ENCODE measurements around the gene VWA5B2. TPM values are rescaled to one million over a fixed set of nuclear protein-coding genes. Genes with fewer than 3 reads are reported as not detected.
A peak's percentile ranks its signal among the peaks of the same experiment; 100 is the strongest.

Gene VWA5B2
- total RNA-seq, 1 donor from 2014 or later: 0.32 TPM

DNA sequence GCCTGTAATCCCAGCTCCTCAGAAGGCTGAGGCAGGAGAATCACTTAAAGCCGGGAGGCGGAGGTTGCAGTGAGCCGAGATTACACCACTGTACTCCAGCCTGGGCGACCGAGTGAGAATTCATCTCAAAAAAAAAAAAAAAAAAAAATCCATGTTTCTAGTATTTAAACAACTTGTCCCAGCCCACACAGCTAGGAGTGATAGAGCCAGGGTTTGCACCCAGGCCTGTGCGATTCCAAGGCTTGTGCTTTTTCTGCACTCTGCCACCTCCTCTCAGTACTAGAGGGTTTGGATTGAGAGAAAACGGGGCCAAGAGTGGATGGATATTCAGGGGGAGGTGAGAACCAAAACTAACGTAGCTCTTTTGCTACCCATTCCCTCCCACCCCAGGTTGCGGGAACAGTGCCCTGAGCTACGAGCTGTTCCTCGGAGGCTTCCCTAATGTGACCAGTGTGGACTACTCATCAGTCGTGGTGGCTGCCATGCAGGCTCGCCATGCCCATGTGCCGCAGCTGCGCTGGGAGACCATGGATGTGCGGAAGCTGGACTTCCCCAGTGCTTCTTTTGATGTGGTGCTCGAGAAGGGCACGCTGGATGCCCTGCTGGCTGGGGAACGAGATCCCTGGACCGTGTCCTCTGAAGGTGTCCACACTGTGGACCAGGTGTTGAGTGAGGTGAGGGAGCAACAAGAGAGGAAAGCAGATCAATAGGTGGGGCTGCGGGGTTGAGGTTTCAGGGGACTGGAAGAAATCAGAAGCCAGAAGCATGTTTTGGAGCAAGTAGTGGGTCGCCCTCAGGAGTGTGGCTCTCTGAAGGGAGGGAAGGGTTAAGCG, 27.9 kb downstream of the VWA5B2 start:
- Histone ChIP-seq H3K4me1 (peaks cover 14 to 20% of the 10 kb centered on the region in 2 donors), H3K9me3 (no peaks in the 10 kb centered on the region), H3K27me3 (peaks cover 10% of the 10 kb centered on the region), H3K4me3 (no peak overlapping the region), H3K27ac (no peak overlapping the region), H3K36me3 (no peaks in the 10 kb centered on the region)
- no peak for DNase-seq (ENCODE audit: low spot score in 2 of 2)
- TF ChIP-seq, protein P1, sequence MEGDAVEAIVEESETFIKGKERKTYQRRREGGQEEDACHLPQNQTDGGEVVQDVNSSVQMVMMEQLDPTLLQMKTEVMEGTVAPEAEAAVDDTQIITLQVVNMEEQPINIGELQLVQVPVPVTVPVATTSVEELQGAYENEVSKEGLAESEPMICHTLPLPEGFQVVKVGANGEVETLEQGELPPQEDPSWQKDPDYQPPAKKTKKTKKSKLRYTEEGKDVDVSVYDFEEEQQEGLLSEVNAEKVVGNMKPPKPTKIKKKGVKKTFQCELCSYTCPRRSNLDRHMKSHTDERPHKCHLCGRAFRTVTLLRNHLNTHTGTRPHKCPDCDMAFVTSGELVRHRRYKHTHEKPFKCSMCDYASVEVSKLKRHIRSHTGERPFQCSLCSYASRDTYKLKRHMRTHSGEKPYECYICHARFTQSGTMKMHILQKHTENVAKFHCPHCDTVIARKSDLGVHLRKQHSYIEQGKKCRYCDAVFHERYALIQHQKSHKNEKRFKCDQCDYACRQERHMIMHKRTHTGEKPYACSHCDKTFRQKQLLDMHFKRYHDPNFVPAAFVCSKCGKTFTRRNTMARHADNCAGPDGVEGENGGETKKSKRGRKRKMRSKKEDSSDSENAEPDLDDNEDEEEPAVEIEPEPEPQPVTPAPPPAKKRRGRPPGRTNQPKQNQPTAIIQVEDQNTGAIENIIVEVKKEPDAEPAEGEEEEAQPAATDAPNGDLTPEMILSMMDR (IDR thresholded peaks at IDR 0.05): no peak
- intact Hi-C loops (cut with DNase I): no loop called here

DNA sequence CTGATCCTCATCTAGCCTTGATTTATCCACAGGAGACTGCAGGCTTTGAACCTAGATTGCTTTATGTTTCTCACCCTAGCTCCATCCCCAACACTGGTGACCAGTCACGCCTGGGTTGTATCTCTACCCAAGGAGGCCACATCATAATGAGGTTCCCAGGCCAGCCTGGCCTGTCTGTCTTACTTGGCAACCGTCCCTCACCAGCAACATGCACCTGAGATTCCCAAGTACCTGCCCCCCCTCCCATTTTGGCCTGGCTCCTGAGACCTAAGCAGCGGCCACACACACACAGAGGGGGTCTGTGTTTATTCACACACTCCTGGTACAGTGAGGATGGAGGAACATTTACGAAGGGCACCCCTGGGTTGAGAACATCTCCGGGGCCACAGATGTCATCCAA, 29.5 kb downstream of the VWA5B2 start:
- Histone ChIP-seq H3K27me3 (peaks cover 19% of the 10 kb centered on the region), H3K4me3 (no peak overlapping the region), H3K9me3 (no peaks in the 10 kb centered on the region), H3K27ac (no peak overlapping the region), H3K36me3 (no peaks in the 10 kb centered on the region), H3K4me1 (peaks cover 14 to 21% of the 10 kb centered on the region in 2 donors)
- intact Hi-C loops (cut with DNase I): no loop called here
- TF ChIP-seq, protein P1 (IDR thresholded peaks at IDR 0.05): no peak
- no peak for DNase-seq (ENCODE audit: low spot score in 2 of 2)

DNA sequence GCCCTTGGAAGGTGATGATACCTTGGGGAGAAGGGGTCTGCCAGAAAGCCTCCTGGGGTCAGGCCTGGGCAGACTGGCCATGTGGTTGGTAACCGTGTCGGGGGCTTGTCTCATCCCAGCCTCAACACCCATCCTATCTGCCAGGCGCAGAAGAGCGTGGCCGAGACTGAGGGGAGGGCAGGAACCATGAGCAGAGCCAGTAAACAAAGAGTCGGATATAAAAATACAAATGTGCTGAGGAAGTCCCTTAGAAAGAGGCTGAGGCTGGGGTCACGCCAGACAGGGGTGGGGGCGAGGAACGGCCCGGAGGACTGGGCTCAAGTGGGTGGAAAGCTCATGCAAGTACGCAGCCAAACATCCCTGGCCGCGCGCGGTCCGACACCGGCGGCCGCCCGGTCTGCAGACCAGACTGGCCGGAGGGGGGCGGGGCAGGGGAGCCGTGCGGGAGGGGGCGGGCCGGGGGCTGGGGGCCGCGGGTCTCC, 30.1 kb downstream of the VWA5B2 start:
- peaks cover 14 to 21% of the 10 kb centered on the region in 2 donors for H3K4me1 ChIP-seq
- H3K36me3 ChIP-seq: no peaks in the 10 kb centered on the region
- peaks cover 19% of the 10 kb centered on the region for H3K27me3 ChIP-seq
- H3K27ac ChIP-seq: no peak overlapping the region
- DNase-seq (ENCODE audit: low spot score in 2 of 2): no peak
- intact Hi-C loops (cut with DNase I): no loop called here
- no peaks in the 10 kb centered on the region for H3K9me3 ChIP-seq
- TF ChIP-seq, protein P1 (IDR thresholded peaks at IDR 0.05): no peak
- peak overlapping the region in 1 of 2 donors; percentile 25 for H3K4me3 ChIP-seq

DNA sequence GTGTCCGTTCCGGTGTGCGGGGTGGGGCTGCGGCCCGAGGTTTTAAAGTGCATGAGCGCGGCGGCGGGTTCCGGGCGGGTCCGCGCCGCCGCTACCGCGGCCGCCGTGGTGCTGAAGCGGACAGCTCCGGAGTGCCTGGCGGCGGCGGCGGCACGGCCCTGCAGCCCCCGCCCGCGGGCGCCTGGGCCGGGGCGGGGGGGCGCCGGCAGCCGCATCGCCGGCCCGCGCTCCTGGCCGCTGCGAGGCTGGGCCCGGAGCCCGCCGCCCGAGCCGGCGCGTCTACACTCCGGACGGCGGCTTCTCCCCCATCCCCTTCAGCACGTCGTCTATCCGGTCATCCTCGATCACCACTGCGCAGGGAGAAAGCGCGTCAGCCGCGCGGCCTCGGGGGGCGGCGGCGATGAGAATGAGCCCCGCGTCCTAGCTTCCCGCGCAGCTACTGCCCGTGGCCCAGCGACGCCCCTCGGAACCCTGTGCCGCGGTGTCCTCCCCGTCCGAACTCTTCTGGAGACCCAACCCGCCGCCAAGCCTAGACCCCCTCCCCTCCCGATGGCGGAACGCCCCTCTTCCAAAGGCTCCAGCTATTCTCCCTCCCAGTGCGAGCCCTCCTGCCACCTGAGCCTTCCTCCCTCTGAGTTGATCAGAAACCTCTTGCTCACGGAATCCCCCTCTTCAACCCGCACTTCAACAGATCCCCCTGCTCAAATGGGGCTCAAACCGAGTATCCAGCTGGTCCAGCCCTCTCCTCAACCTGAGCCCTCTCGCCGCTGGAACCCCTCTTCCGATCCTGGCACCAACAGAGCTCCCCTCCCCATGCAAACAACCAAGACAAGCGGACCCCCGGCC, 30.7 kb downstream of the VWA5B2 start:
- Histone ChIP-seq H3K27ac (no peak overlapping the region), H3K9me3 (no peaks in the 10 kb centered on the region), H3K4me1 (peaks cover 14 to 21% of the 10 kb centered on the region in 2 donors), H3K36me3 (no peaks in the 10 kb centered on the region), H3K4me3 (peak overlapping the region; percentile 54 to 72), H3K27me3 (peaks cover 19% of the 10 kb centered on the region)
- intact Hi-C loops (cut with DNase I): no loop called here
- TF ChIP-seq, protein P1 (IDR thresholded peaks at IDR 0.05): no peak
- DNase-seq (ENCODE audit: low spot score in 2 of 2): no peak

DNA sequence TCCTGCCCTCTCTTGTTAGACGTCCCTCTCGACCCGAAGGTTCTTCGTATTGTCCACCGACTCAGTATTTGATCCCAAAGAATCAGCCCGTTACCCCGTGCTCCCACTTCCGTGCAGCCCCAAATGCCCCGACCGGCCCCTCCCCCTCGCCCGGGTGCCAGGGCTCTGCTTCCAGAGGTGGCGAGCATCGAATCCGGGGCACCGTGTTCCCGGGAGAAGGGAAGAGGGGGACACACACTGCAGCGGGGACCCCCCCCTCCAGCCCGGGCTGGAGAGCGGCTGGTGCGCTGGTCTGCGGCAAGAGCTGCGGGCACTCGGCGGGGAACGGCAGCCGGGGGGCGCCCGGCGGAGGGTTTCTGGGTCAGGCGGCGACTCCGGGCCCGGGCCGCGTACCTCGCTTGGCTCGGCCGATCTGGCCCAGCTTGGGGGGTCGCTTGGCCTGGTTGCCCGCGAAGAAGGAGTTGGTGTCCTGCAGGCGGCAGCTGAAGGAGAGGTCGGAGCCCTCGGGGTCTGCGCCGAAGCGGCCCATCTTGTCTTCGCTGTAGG, 31.4 kb downstream of the VWA5B2 start:
- H3K4me1 ChIP-seq: peaks cover 14 to 21% of the 10 kb centered on the region in 2 donors
- H3K4me3 ChIP-seq: peak overlapping the region; percentile 54 to 72
- TF ChIP-seq, protein P1 (IDR thresholded peaks at IDR 0.05): no peak
- no peaks in the 10 kb centered on the region for H3K36me3 ChIP-seq
- intact Hi-C loops (cut with DNase I): no loop called here
- DNase-seq (ENCODE audit: low spot score in 2 of 2): no peak
- H3K27me3 ChIP-seq: peaks cover 24% of the 10 kb centered on the region
- no peaks in the 10 kb centered on the region for H3K9me3 ChIP-seq
- no peak overlapping the region for H3K27ac ChIP-seq
